Cardiac muscle cell (in vitro differentiated cells and primary cell): ENCODE results near the gene RNF207. TPM values are rescaled to one million over a fixed set of nuclear protein-coding genes. Genes with fewer than 3 reads are reported as not detected.

Experiments used
- DNase-seq, 2 donors: peaks; one replicate each; pipeline versions ENCODE4 v3.0.0 to v3.0.0-alpha.2; 2010 to 2017; ENCODE audit warnings: low read depth in 1 of 2, low spot score in 1 of 2
- H3K27ac ChIP-seq: fragments of 200-600 bp; sonication (generic); 2 replicates; pipeline ENCODE4 v1.5.1; 2016
- H3K27me3 ChIP-seq: fragments of 200-600 bp; sonication (generic); 2 replicates; pipeline ENCODE4 v1.6.0; 2016; ENCODE audit warnings: control low read depth
- H3K36me3 ChIP-seq: fragments of 200-600 bp; sonication (generic); 2 replicates; pipeline ENCODE4 v1.5.1; 2016; ENCODE audit warnings: control low read depth
- H3K4me1 ChIP-seq: fragments of 200-600 bp; sonication (generic); 2 replicates; pipeline ENCODE4 v1.8.1; 2017; ENCODE audit warnings: low read depth, mild to moderate bottlenecking, mixed run types
- H3K4me3 ChIP-seq: fragments of 200-600 bp; sonication (generic); 2 replicates; pipeline ENCODE4 v1.5.1; 2016; ENCODE audit warnings: mild to moderate bottlenecking
- H3K9me3 ChIP-seq: fragments of 200-600 bp; sonication (generic); 2 replicates; pipeline ENCODE4 v1.5.1; 2017; ENCODE audit warnings: low read depth, mild to moderate bottlenecking, control low read depth
- CTCF ChIP-seq: IDR thresholded peaks from 2 replicates; pipeline ENCODE4 v1.5.1; 2012; ENCODE audit warnings: low read depth, mild to moderate bottlenecking, low read length
- polyA plus RNA-seq: library from polyadenylated mRNA; unstranded; fragments of >200 nt; fragmentation: Nextera tagmentation; extraction: Ambion mirVana; gene quantifications from 2 replicates; pipeline ENCODE4 v1.2.1, GENCODE V29; 2016
- total RNA-seq: library from RNA; depleted of rRNA; stranded (reverse); fragments of >200 nt; gene quantifications from 2 replicates; pipeline ENCODE4 v1.2.3, GENCODE V29; 2016

Gene RNF207
- total and polyA plus RNA-seq, 2 experiments from 2014 or later, result 180 to 273 TPM

DNA sequence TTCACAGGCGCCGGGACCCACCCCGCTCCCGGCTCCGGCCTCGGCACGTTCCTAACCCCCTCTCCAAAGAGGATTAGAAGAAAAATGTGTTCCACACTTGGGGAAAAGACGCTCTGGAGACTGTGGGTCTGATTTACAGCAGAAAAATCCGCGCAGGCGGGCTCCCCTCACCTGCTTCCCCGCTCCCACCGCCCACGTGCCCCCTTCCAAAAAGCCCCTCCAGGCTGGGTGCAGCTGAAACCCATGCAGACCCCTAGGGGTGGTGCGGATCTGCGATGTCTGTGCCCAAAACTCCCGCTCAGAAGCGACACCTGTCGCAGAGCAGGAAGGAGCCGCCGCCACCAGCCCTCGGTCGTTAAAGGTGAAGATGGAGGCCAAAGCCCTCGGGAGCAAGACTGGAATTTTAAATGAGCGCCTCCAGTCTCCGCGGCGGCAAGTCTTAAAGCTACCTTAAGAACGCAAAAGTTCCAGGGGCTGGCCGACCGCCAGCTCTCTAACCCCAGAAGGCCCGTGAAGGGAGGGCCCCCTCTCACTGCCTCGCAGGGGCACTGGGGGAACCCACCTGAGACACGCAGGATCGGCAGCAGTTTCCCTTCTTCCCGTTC lies 25.1 kb upstream of the RNF207 start:
- peak in 1 of 2 donors; percentile 13 for DNase-seq
- no peak for TF ChIP-seq CTCF
- Histone ChIP-seq H3K27ac (no peak overlapping the region), H3K4me1 (no peaks in the 10 kb centered on the region), H3K4me3 (no peak overlapping the region), H3K9me3 (no peaks in the 10 kb centered on the region), H3K36me3 (no peaks in the 10 kb centered on the region), H3K27me3 (peaks cover 74% of the 10 kb centered on the region)

DNA sequence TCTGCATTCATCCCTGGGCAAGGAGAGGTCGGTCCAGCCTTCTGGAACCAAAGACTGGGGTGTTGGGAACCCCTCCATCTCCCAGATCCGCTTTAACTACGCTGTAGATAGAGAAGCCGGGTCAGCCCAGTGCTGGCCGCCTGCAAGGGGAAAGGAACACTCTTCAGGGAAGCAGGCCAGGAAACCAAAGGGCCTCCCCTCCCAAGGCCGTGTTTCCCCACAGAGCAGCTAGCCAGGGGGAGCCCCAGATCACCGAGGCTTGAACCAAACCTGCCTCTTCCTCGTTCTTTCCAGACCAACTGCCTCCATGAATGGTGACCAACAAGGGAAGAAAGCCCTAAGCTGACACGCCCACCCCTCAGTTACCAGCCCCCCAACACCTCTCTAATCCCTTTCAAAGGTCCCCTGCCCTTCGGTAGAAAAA lies 24.6 kb upstream of the RNF207 start:
- H3K4me3 ChIP-seq, result no peak overlapping the region
- no peaks in the 10 kb centered on the region for H3K9me3 ChIP-seq
- no peak for TF ChIP-seq CTCF
- no peak overlapping the region for H3K27ac ChIP-seq
- no peaks in the 10 kb centered on the region for H3K4me1 ChIP-seq
- peaks cover 68% of the 10 kb centered on the region for H3K27me3 ChIP-seq
- DNase-seq, result no peak
- H3K36me3 ChIP-seq, result no peaks in the 10 kb centered on the region

DNA sequence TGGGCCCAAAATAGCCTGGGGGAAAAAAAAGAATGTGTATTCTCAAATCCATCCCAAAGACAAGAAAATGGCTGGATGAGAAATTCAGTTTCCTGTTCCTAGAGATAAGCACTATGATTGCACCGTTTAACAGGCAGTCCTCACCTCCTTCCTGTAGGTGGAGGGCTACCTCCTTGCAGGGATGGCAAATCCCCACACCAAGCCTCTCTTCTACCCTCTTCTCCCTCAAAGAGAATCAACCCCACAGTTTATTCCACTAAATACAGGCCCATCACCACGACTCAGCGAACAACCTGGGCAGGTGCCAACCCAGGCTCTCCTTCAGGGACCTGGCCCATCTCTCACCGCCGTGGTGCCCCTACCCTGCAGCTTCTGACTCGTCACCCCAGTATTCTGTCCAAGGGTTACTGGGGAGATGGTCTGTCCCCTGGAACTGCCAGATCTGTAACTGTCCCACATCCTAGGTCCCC lies 22.4 kb upstream of the RNF207 start:
- peak; percentile 8 for TF ChIP-seq CTCF
- DNase-seq, result no peak
- H3K36me3 ChIP-seq, result peaks cover 3% of the 10 kb centered on the region
- no peaks in the 10 kb centered on the region for H3K4me1 ChIP-seq
- H3K27ac ChIP-seq, result no peak overlapping the region
- H3K9me3 ChIP-seq, result no peaks in the 10 kb centered on the region
- H3K27me3 ChIP-seq, result peaks cover 46% of the 10 kb centered on the region
- no peak overlapping the region for H3K4me3 ChIP-seq

- H3K27ac ChIP-seq, result no peak overlapping the region
- H3K36me3 ChIP-seq, result peaks cover 3% of the 10 kb centered on the region
- H3K27me3 ChIP-seq, result peaks cover 39% of the 10 kb centered on the region
- no peak for DNase-seq
- H3K9me3 ChIP-seq, result no peaks in the 10 kb centered on the region
- no peak for TF ChIP-seq CTCF
- no peak overlapping the region for H3K4me3 ChIP-seq
- H3K4me1 ChIP-seq, result no peaks in the 10 kb centered on the region
Measured at GRCh38 chr1:6184083-6184783, 21.7 kb upstream of the RNF207 start.

- H3K27ac ChIP-seq, result no peak overlapping the region
- H3K4me3 ChIP-seq, result no peak overlapping the region
- DNase-seq, result peak in 1 of 2 donors; percentile 80
- H3K4me1 ChIP-seq, result no peaks in the 10 kb centered on the region
- H3K27me3 ChIP-seq, result peaks cover 31% of the 10 kb centered on the region
- H3K36me3 ChIP-seq, result peaks cover 5% of the 10 kb centered on the region
- TF ChIP-seq CTCF, result no peak
- H3K9me3 ChIP-seq, result no peaks in the 10 kb centered on the region
Measured at GRCh38 chr1:6185151-6185550, 20.8 kb upstream of the RNF207 start.
